Right ventricle myocardium superior (tissue), 1 donor: ENCODE results near the gene OR6B3. TPM values are rescaled to one million over a fixed set of nuclear protein-coding genes. Genes with fewer than 3 reads are reported as not detected.

Experiments
- ATAC-seq: fragments of 200-7000 bp; cut with Tn5 transposase; one replicate; pipeline ENCODE4 v1.9.1; 2020; ENCODE audit warnings: mild to moderate bottlenecking; ENCODE audit not compliant: poor library complexity
- DNase-seq: peaks from one replicate; pipeline ENCODE4 v3.0.0-alpha.2; 2020
- intact Hi-C: fragments of 100-400 bp; cut with DNase I; formaldehyde crosslinking; loops from one replicate; pipeline ENCODE4 v1.11.2; 2022
- total RNA-seq: library from RNA; stranded (reverse); fragmentation: NEBNext Ultra II Directional; extraction: Animal tissue kit (Norgen Biotek cat#: 25700); gene quantifications from one replicate; pipeline ENCODE4 v1.2.1, GENCODE V29; 2021
- donor health status: DM: no; HTN: yes; CAD: no; lungs with severe emphysema.

The OR6B3 gene
- total RNA-seq, 1 donor from 2014 or later, result not detected

DNA sequence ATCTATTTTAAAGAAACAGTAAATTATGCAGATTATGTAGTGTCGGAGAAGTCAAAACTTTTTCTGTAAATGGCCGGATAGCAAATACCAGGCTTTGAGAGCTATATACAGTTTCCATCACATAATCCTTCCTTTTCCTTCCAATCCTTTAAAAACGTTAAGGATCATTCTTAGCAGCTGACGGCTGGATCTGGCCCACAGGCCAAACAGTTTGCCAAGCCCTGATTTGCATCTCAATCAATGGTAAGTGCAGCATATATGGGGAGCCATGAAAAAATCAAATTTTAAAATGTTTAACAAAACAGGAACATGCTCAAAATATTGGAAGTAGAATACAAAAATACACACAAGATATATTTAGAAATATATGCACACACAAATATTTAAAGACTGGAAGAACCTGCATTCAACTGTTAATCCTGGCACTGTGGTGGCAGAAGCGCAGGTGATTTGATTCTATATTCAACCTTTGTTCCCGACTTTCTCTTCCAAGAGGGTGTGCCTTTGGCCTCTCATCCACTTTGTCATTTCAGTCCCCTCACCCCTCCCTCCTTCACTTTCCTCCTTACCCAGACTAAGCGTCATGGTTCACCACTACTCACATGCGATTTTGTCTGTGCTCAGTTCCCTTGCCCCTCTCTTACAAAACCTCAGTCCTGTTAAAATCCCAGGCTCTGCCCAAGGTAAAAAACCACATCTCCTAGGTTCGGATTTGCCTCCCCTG lies 55.5 kb downstream of the OR6B3 start:
- DNase-seq (no peak), ATAC-seq (peak; percentile 73)
- intact Hi-C loops, result loop anchor here (10.0 kb wide), 1 partner anchor 963 kb away; no protein-coding TSS in a partner anchor

Other genes with a start within 250 kb of the OR6B3 start
- gene NDUFA10, start 28.2 kb downstream of the OR6B3 start, total RNA-seq, result 456 TPM
- gene OR6B2, start 23.1 kb downstream of the OR6B3 start, total RNA-seq, result not detected
- 206 TPM for gene COPS9, start 82.8 kb upstream of the OR6B3 start, total RNA-seq
- gene OTOS, start 87.1 kb upstream of the OR6B3 start, total RNA-seq, result not detected